AG04450 (cell line): ENCODE data around the gene STX12. TPM values are rescaled to one million over a fixed set of nuclear protein-coding genes. Genes with fewer than 3 reads are reported as not detected.
A peak's percentile ranks its signal among the peaks of the same experiment; 100 is the strongest.

Experiments
- CTCF ChIA-PET: fragments of 300-600, 350-600 bp; formaldehyde crosslinking; extraction: SDS; loops from one replicate; lab custom pipeline; 2022; ENCODE audit warnings: antibody characterized with exemption, inconsistent platforms; lab: Charles Lee
- POLR2A ChIA-PET: fragments of 350-600 bp; formaldehyde crosslinking; extraction: SDS; loops from one replicate; lab custom pipeline; 2021; ENCODE audit warnings: antibody characterized with exemption, inconsistent platforms; lab: Yijun Ruan, JAX
- DNase-seq: peaks from one replicate; pipeline ENCODE4 v3.0.0-alpha.2; 2011; ENCODE audit warnings: low read depth, low spot score
- H3K27ac ChIP-seq: one replicate; pipeline ENCODE4 v1.5.1; 2012; ENCODE audit warnings: low read depth, low read length, control low read depth
- H3K27me3 ChIP-seq: one replicate; pipeline ENCODE4 v1.6.0; 2012; ENCODE audit warnings: low read length; ENCODE audit not compliant: control insufficient read depth, insufficient read depth
- H3K4me3 ChIP-seq: 2 replicates; pipeline ENCODE4 v1.5.1; 2011; ENCODE audit warnings: mild to moderate bottlenecking, low read depth, low read length, control low read depth
- H3K9me3 ChIP-seq: 2 replicates; pipeline ENCODE4 v1.5.1; 2012; ENCODE audit warnings: low read length; ENCODE audit not compliant: control insufficient read depth, insufficient read depth
- CTCF ChIP-seq: IDR thresholded peaks from 2 replicates; pipeline ENCODE4 v1.5.1; 2011; ENCODE audit warnings: low read depth, low read length, control low read depth, inconsistent platforms
- polyA plus RNA-seq: library from polyadenylated mRNA; depleted of rRNA; stranded (reverse); fragments of >200 nt; gene quantifications from 2 replicates; pipeline ENCODE4 v1.2.3, GENCODE V29; 2011; rRNA removed
- small RNA-seq: library from RNA; depleted of rRNA; stranded (forward); fragments of <200 nt; gene quantifications from one replicate; pipeline ENCODE3, GENCODE V24; 2012; ENCODE audit warnings: low read depth; ENCODE audit not compliant: insufficient read length

Gene STX12
- polyA plus RNA-seq, 1 experiment: 42.6 TPM

GRCh38 chr1:27872059-27872801 is 99.2 kb downstream of the STX12 start, which contains the start of gene THEMIS2:
THEMIS2 (plus strand) TSS chr1:27872544; CDS start chr1:27872572, 28 bp downstream.
- no peak for TF ChIP-seq CTCF
- peak within 1 kb of the TSS; percentile 75 for H3K4me3 ChIP-seq
- no peaks in the 10 kb centered on the region for H3K27me3 ChIP-seq
- no peak for DNase-seq
- no peaks in the 10 kb centered on the region; the same call in 1 of the 2 replicates for H3K9me3 ChIP-seq
- ChIA-PET CTCF (interaction anchor here (1.0 kb wide), 1 partner anchor 14 kb away, joined by 3 read pairs; no protein-coding TSS in a partner anchor), POLR2A (no interaction called here)
- no peak within 1 kb of the TSS for H3K27ac ChIP-seq

- H3K27ac ChIP-seq: no peak overlapping the region
- no peak for DNase-seq
- POLR2A ChIA-PET: no interaction called here
- no peaks in the 10 kb centered on the region; the same call in 1 of the 2 replicates for H3K9me3 ChIP-seq
- CTCF ChIA-PET: interaction anchor here (1.0 kb wide), 1 partner anchor 15 kb away, joined by 3 read pairs; no protein-coding TSS in a partner anchor
- H3K4me3 ChIP-seq: peak overlapping the region; percentile 75
- no peaks in the 10 kb centered on the region for H3K27me3 ChIP-seq
- no peak for TF ChIP-seq CTCF
Observed at GRCh38 chr1:27872802-27873551, 100.0 kb downstream of the STX12 start.

GRCh38 chr1:27873671-27874384 is 100.8 kb downstream of the STX12 start:
- Histone ChIP-seq H3K27ac (no peak overlapping the region), H3K27me3 (no peaks in the 10 kb centered on the region), H3K9me3 (no peaks in the 10 kb centered on the region; the same call in 1 of the 2 replicates), H3K4me3 (peak overlapping the region; percentile 75; the same call in 1 of the 2 replicates)
- ChIA-PET CTCF (no interaction called here), POLR2A (interaction anchor here (0.6 kb wide), 2 partner anchors 316 to 633 kb away, joined by 5 to 7 read pairs; no protein-coding TSS in a partner anchor)
- TF ChIP-seq CTCF: no peak
- no peak for DNase-seq

Small RNA genes lying within 50 kb of the gene (small RNA-seq; reads per million reads assigned to genes)
- not detected for gene AL020997.2
- gene RNU6-1245P: not detected
- 170 reads per million, percentile 91 among the genes with 10 or more reads in this experiment for gene SCARNA1

Other genes starting within 250 kb of the STX12 start
- 2.8 and 3.0 TPM in 2 replicates for gene AHDC1, start 169.1 kb upstream of the STX12 start, polyA plus RNA-seq
- not detected in 2 replicates for gene FGR, start 138.0 kb upstream of the STX12 start, polyA plus RNA-seq
- gene IFI6, start 101.0 kb upstream of the STX12 start, polyA plus RNA-seq: 26.8 and 29.6 TPM in 2 replicates
- 4.1 and 4.9 TPM in 2 replicates for gene FAM76A, start 47.3 kb upstream of the STX12 start, polyA plus RNA-seq
- 52.7 and 55.2 TPM in 2 replicates for gene PPP1R8, start 57.6 kb downstream of the STX12 start, polyA plus RNA-seq
- 13.0 and 14.1 TPM in 2 replicates for gene THEMIS2, start 99.3 kb downstream of the STX12 start, polyA plus RNA-seq
- 35.9 and 49.1 TPM in 2 replicates for gene RPA2, start 141.4 kb downstream of the STX12 start, polyA plus RNA-seq
- gene SMPDL3B, start 161.8 kb downstream of the STX12 start, polyA plus RNA-seq: 0.05 and 0.07 TPM in 2 replicates
- gene XKR8, start 186.8 kb downstream of the STX12 start, polyA plus RNA-seq: 7.9 and 8.2 TPM in 2 replicates